Fibroblast of lung (primary cell): ENCODE results near the gene PSMG3. TPM values are rescaled to one million over a fixed set of nuclear protein-coding genes. Genes with fewer than 3 reads are reported as not detected.

Experiments used
- DNase-seq, 2 donors: peaks; one replicate each; pipeline versions ENCODE4 v3.0.0 to v3.0.0-alpha.2; 2010; ENCODE audit warnings: low read depth in 2 of 2
- H2AFZ ChIP-seq: 2 replicates; pipeline ENCODE4 v1.5.1; 2012; ENCODE audit warnings: low read length, control low read depth, inconsistent platforms
- H3K27ac ChIP-seq: 2 replicates; pipeline ENCODE4 v1.5.1; 2011; ENCODE audit warnings: low read length, control low read depth; ENCODE audit not compliant: insufficient read depth
- H3K27me3 ChIP-seq: 2 replicates; pipeline ENCODE4 v1.5.1; 2011; ENCODE audit warnings: mild to moderate bottlenecking, low read length; ENCODE audit not compliant: control insufficient read depth, insufficient read depth
- H3K36me3 ChIP-seq: 2 replicates; pipeline ENCODE4 v1.5.1; 2011; ENCODE audit warnings: low read length; ENCODE audit not compliant: control insufficient read depth, insufficient read depth
- H3K4me1 ChIP-seq: 2 replicates; pipeline ENCODE4 v1.5.1; 2011; ENCODE audit warnings: low read length; ENCODE audit not compliant: control insufficient read depth, insufficient read depth; ENCODE audit errors: extremely low read depth
- H3K4me2 ChIP-seq: 2 replicates; pipeline ENCODE4 v1.5.1; 2011; ENCODE audit warnings: low read length, control low read depth; ENCODE audit not compliant: insufficient read depth; ENCODE audit errors: extremely low read depth
- H3K4me3 ChIP-seq, 4 experiments: fragments of 200-600 bp in 1 of 4; sonication (generic) in 1 of 4; replicated peaks in 1 of 4; 2 replicates each; pipeline ENCODE4 v1.5.1; 2011 to 2016; ENCODE audit warnings: low read length in 4 of 4, low read depth in 3 of 4, mild to moderate bottlenecking in 3 of 4, control low read depth in 2 of 4, inconsistent platforms in 1 of 4, mixed read lengths in 1 of 4; ENCODE audit not compliant: insufficient read depth in 1 of 4; ENCODE audit errors: control extremely low read depth in 1 of 4
- H3K79me2 ChIP-seq: 2 replicates; pipeline ENCODE4 v1.5.1; 2012; ENCODE audit warnings: mild to moderate bottlenecking, low read length, inconsistent platforms; ENCODE audit not compliant: control insufficient read depth, insufficient read depth
- H3K9ac ChIP-seq: 2 replicates; pipeline ENCODE4 v1.5.1; 2011; ENCODE audit warnings: mild to moderate bottlenecking, low read length, control low read depth; ENCODE audit not compliant: insufficient read depth
- H3K9me3 ChIP-seq: 2 replicates; pipeline ENCODE4 v1.5.1; 2012; ENCODE audit warnings: low read depth, low read length; ENCODE audit not compliant: control insufficient read depth, insufficient read depth
- H4K20me1 ChIP-seq: 2 replicates; pipeline ENCODE4 v1.5.1; 2011; ENCODE audit warnings: low read length; ENCODE audit not compliant: control insufficient read depth, insufficient read depth; ENCODE audit errors: extremely low read depth
- CTCF ChIP-seq, 2 donors: IDR thresholded peaks in 1 of 2; conservative IDR thresholded peaks in 1 of 2; 1 replicate in 1 of 2; 2 replicates in 1 of 2; pipeline ENCODE4 v1.5.1; 2011 to 2012; ENCODE audit warnings: low read length in 2 of 2, control low read depth in 1 of 2, inconsistent platforms in 1 of 2, low read depth in 1 of 2, mild to moderate bottlenecking in 1 of 2
- EZH2 ChIP-seq: IDR thresholded peaks from 2 replicates; pipeline ENCODE4 v1.5.1; 2012; ENCODE audit warnings: low read length, control low read depth, mild to moderate bottlenecking; ENCODE audit errors: missing control alignments
- polyA plus RNA-seq, 2 donors: library from polyadenylated mRNA; depleted of rRNA in 1 of 2; stranded (reverse) in 1 of 2; unstranded in 1 of 2; fragments of >200 nt; gene quantifications; 2 replicates each; pipeline ENCODE4 v1.2.1, GENCODE V29; 2011 to 2012; ENCODE audit warnings: missing spikeins in 1 of 2
- total RNA-seq: library from RNA; depleted of rRNA; stranded (reverse); fragments of >200 nt; gene quantifications from 2 replicates; pipeline ENCODE4 v1.2.1, GENCODE V29; 2014

Gene PSMG3
- total and polyA plus RNA-seq, 2 donors (not counting 1 experiment from before 2014, with no cell fraction given) = 19.3 to 24.6 TPM

- Histone ChIP-seq H3K9me3 (no peaks in the 10 kb centered on the region), H4K20me1 (no peaks in the 10 kb centered on the region), H2AFZ (no peak overlapping the region), H3K27me3 (peaks cover 34% of the 10 kb centered on the region), H3K9ac (no peak overlapping the region), H3K4me2 (no peak overlapping the region), H3K4me1 (no peaks in the 10 kb centered on the region), H3K36me3 (no peaks in the 10 kb centered on the region), H3K27ac (no peak overlapping the region), H3K79me2 (no peaks in the 10 kb centered on the region), H3K4me3 (no peak overlapping the region)
- TF ChIP-seq CTCF (conservative IDR thresholded peaks at IDR 0.05 in 1 of 2, IDR thresholded peaks at IDR 0.05 in 1 of 2; ENCODE audit: low read depth in 1 of 2, low read length in 2 of 2) (peak in 1 of 2 donors; percentile 30), EZH2 (no peak)
- DNase-seq = no peak
Observed at GRCh38 chr7:1593091-1593866, 23.4 kb upstream of the PSMG3 start.

- peaks cover 36% of the 10 kb centered on the region for H3K27me3 ChIP-seq
- H3K27ac ChIP-seq = no peak overlapping the region
- H3K4me2 ChIP-seq = no peak overlapping the region
- H3K36me3 ChIP-seq = no peaks in the 10 kb centered on the region
- no peak for DNase-seq
- H3K4me3 ChIP-seq = no peak overlapping the region
- H3K9ac ChIP-seq = no peak overlapping the region
- H4K20me1 ChIP-seq = no peaks in the 10 kb centered on the region
- no peaks in the 10 kb centered on the region for H3K4me1 ChIP-seq
- H2AFZ ChIP-seq = no peak overlapping the region
- TF ChIP-seq CTCF (conservative IDR thresholded peaks at IDR 0.05 in 1 of 2, IDR thresholded peaks at IDR 0.05 in 1 of 2; ENCODE audit: low read depth in 1 of 2, low read length in 2 of 2) (no peak), EZH2 (no peak)
- no peaks in the 10 kb centered on the region for H3K9me3 ChIP-seq
- H3K79me2 ChIP-seq = no peaks in the 10 kb centered on the region
Observed at GRCh38 chr7:1592299-1592871, 22.6 kb upstream of the PSMG3 start.

- Histone ChIP-seq H3K9ac (no peak overlapping the region), H3K4me3 (no peak overlapping the region), H3K36me3 (no peaks in the 10 kb centered on the region), H3K79me2 (no peaks in the 10 kb centered on the region), H3K4me1 (no peaks in the 10 kb centered on the region), H3K9me3 (no peaks in the 10 kb centered on the region), H3K27me3 (peaks cover 41% of the 10 kb centered on the region), H3K4me2 (no peak overlapping the region), H3K27ac (no peak overlapping the region), H2AFZ (no peak overlapping the region), H4K20me1 (no peaks in the 10 kb centered on the region)
- DNase-seq = no peak
- TF ChIP-seq EZH2 (peak; percentile 77), CTCF (conservative IDR thresholded peaks at IDR 0.05 in 1 of 2, IDR thresholded peaks at IDR 0.05 in 1 of 2; ENCODE audit: low read depth in 1 of 2, low read length in 2 of 2) (no peak)
Observed at GRCh38 chr7:1591876-1592275, 22.0 kb upstream of the PSMG3 start.
